Adipose tissue (tissue), 3 donors: ENCODE data around the gene RASAL1. TPM values are rescaled to one million over a fixed set of nuclear protein-coding genes. Genes with fewer than 3 reads are reported as not detected.

Source experiments
- H3K27ac ChIP-seq: one replicate; pipeline ENCODE4 v1.5.1; 2013; ENCODE audit warnings: low read depth, low read length
- WGBS, 3 donors: extraction: QIAGEN DNeasy Blood & Tissue Kit; methylation state at CpG; one replicate each; pipeline ENCODE4 v1.1.7; 2013; 5-methylcytosine and 5-hydroxymethylcytosine counted together
- polyA plus RNA-seq, 3 donors: library from polyadenylated mRNA; stranded (reverse); fragments of 200-250 nt; gene quantifications; one replicate each; pipeline ENCODE4 v1.2.3, GENCODE V29; 2013
- donor health status: healthy with polysubstance abuse.
- donor health status: Bipolar disorder and iron deficiency.
- donor health status: healthy.

RASAL1 gene
- polyA plus RNA-seq, 3 donors = 0.74 to 1.9 TPM; not detected in 1

GRCh38 chr12:113067987-113068935 is 67.3 kb downstream of the RASAL1 start:
- H3K27ac ChIP-seq = no peak overlapping the region
- WGBS, 3 donors = 85 to 88% (median 87%) methylated on average over 10 of the region's 10 CpGs

- no peak overlapping the region for H3K27ac ChIP-seq
- WGBS, 3 donors = 51 to 66% (median 61%) methylated on average over 13 of the region's 13 CpGs
Observed at GRCh38 chr12:113066813-113067400, 68.7 kb downstream of the RASAL1 start.

GRCh38 chr12:113065126-113066007 is 70.2 kb downstream of the RASAL1 start:
- H3K27ac ChIP-seq = no peak overlapping the region
- 24 to 44% (median 31%) methylated on average over 28 to 31 of the region's 31 CpGs for WGBS, 3 donors

- WGBS, 3 donors = 57 to 63% (median 57%) methylated on average over 5 of the region's 5 CpGs
- no peak overlapping the region for H3K27ac ChIP-seq
Observed at GRCh38 chr12:113064395-113065125, 71.0 kb downstream of the RASAL1 start.

GRCh38 chr12:113063396-113064350 is 71.9 kb downstream of the RASAL1 start:
- WGBS, 3 donors = 72 to 91% (median 83%) methylated on average over 9 of the region's 9 CpGs
- no peak overlapping the region for H3K27ac ChIP-seq

GRCh38 chr12:113062502-113063395 is 72.8 kb downstream of the RASAL1 start:
- no peak overlapping the region for H3K27ac ChIP-seq
- WGBS, 3 donors = 54 to 76% (median 56%) methylated on average over 23 of the region's 23 CpGs

- WGBS, 3 donors = 68 to 72% (median 70%) methylated on average over 10 of the region's 10 CpGs
- H3K27ac ChIP-seq = no peak overlapping the region
Observed at GRCh38 chr12:113061061-113061694, 74.4 kb downstream of the RASAL1 start.

- 82 to 86% (median 84%) methylated on average over 7 of the region's 7 CpGs for WGBS, 3 donors
- H3K27ac ChIP-seq = no peak overlapping the region
Observed at GRCh38 chr12:113060336-113060960, 75.1 kb downstream of the RASAL1 start.

GRCh38 chr12:113059071-113059595 is 76.4 kb downstream of the RASAL1 start:
- 85 to 92% (median 87%) methylated on average over 8 of the region's 8 CpGs for WGBS, 3 donors
- H3K27ac ChIP-seq = no peak overlapping the region

GRCh38 chr12:113058553-113058952 is 77.0 kb downstream of the RASAL1 start:
- 88 to 95% (median 92%) methylated on average over 1 of the region's 1 CpG for WGBS, 3 donors
- no peak overlapping the region for H3K27ac ChIP-seq

- no peak overlapping the region for H3K27ac ChIP-seq
- 63 to 71% (median 65%) methylated on average over 42 to 44 of the region's 44 CpGs for WGBS, 3 donors
Observed at GRCh38 chr12:113057565-113058485, 77.7 kb downstream of the RASAL1 start.

GRCh38 chr12:113056631-113057488 is 78.7 kb downstream of the RASAL1 start, which contains the start of gene DTX1:
Gene DTX1 (plus strand): TSS chr12:113056730. CDS start chr12:113058193, 1,463 bp downstream.
- H3K27ac ChIP-seq = no peak within 1 kb of the TSS

GRCh38 chr12:113056381-113056630 is 79.3 kb downstream of the RASAL1 start:
- H3K27ac ChIP-seq = no peak overlapping the region
- 6 to 8% (median 6%) methylated on average over 8 of the region's 8 CpGs for WGBS, 3 donors

More at GRCh38 chr12:113056631-113057488, 78.7 kb downstream of the RASAL1 start, which contains the start of gene DTX1:
- WGBS, 3 donors = 1 to 2% (median 1%) methylated on average over 65 to 94 of the region's 94 CpGs
